GM18870 (cell line): ENCODE results near the gene MAN1A1.

ENCODE experiments used
- ATAC-seq: cut with Tn5 transposase; IDR thresholded peaks from one replicate; pipeline ENCODE4 v1.9.1; 2021; ENCODE audit warnings: moderate library complexity; ENCODE audit not compliant: unreplicated experiment

MAN1A1 gene

GRCh38 chr6:119204719-119205118, 144.8 kb downstream of the MAN1A1 start:
- no peak for ATAC-seq

DNA sequence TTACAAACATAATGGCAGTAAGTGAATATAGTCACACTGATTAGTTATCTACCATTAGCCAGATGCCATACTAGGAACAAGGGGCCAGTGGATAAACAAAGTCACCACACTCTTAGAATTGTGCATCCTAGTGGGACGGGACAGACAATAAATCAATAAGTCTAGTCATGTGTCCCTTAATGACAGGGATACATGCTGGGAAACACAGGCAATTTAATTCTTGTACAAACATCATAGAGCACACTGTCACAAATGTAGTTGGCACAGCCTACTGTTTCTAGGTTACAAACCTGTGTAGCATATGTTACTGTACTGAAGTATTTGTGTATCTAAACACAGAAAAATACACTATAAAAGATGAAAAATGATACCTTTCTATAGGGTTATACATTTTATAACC, 148.1 kb downstream of the MAN1A1 start:
- no peak for ATAC-seq

DNA sequence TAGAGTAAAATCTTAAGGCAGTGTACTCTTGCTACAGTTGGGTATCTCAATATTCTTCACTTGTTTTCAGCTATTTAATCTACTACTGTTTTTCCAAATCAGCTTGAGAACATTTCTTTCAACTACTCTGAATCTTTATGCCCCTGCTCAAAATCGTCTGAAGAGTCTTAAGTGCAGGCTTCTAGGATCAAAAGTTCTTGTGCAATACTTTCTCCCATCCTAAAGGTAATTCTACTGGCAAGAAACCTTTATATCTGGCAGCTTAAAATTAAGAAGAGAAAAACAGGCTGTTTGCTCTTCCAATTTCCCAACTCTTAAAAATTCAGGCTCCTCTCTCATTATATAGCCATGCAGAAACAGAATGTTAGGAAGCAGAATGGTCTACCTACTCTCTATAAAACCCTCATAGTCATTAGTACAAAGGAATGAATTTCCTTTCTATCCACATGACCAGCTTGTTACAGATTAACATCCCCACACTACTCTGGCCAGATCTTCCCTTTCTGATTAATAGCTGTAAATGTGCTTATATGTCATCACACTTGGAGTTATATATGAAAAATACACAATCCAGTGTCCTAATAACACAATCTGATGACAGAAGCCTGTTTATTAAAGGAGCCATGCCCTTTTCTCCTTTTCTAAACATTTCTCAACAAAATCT, 148.9 kb downstream of the MAN1A1 start:
- no peak for ATAC-seq

DNA sequence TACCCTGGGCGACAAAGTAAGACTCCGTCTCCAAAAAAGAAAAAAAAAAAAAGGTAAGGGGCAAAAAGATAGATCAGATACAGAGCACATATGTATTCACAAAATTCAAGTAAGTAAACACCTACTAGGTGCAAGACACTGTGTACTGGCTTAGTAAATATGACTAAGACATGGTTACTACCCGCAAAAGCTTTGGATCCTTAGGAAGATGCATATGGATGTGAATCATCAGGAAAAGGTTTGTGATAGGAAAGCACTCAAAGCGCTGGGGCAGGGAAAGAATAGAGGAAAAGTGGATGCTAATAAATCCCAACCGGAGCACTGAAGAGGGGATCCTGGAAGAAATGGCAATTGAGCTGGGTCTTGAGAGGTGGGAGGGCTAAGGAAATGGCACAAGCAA, 152.3 kb downstream of the MAN1A1 start:
- no peak for ATAC-seq

DNA sequence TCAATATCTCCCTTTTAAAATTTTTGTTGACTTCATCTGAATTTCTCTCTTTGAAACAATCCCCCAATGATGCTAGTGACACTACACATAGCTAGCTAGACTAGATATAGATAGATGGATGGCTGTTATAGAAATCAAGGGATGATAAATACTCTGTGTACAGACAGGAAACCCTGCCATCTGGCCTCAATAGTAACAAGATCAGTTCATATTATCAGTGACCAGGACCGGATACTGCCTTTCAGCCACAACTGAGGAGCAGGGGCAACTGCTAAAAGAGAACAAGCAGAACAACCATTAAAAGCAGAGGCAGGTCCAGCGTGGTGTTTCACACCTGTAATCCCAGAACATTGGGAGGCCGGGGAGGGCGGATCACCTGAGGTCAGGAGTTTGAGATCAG, 152.8 kb downstream of the MAN1A1 start:
- no peak for ATAC-seq

- ATAC-seq = no peak
Measured at GRCh38 chr6:119195848-119196247, 153.7 kb downstream of the MAN1A1 start.

- ATAC-seq = no peak
Measured at GRCh38 chr6:119195204-119195603, 154.4 kb downstream of the MAN1A1 start.

DNA sequence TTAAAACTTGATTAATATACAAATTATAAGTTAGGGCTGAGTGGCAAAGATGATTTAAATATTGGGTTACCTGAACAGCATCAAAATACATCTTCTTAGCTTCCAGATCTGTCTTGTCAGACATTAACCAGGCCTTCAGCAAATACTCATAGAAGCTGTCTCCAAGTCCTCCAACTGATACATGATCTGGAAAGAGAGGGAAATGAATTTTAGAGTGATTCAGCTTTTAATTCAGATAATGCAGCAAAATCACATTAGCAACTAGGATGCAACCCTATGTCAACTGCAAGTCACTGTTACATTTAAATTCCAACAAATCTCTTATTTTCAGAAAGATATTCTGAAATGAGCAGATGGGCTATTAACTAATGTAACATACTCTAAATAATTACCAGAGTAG, 155.9 kb downstream of the MAN1A1 start:
- ATAC-seq = no peak

DNA sequence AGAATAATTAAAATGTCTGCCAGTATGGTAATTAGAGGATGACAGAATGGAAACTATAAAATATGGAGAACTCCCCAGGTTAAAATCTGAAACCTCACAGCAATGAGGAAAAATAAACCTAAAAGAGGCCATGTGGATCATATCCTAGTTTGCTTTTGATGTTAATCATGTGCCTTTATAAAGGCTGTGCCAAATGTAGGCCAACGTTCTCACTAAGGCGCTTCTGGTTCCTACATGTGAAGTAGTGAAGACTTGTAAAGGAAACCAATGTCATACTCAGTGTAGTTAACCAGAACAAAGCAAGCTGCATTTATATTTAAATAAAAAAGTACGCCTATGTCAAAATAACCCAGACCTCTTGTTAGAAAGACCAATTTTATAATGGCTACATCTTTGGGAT, 157.4 kb downstream of the MAN1A1 start:
- no peak for ATAC-seq

DNA sequence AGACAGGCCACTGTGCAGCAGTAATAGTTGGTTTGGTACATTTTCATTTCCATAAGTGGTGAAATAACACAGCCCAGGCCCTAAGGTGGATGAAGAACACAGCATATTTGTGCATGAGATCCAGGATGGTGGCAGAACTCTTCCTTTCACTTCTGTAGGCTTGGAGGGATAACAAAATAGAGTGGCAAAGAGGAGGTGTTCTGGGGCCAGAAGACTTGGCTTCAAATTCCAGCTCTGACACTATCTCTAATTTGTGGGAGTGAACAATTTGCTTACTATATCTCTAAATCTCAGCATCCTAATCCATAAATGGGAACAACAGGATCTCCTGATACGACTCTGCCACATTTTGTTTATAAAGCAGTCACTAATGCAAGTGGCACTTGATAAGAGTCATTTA, 159.4 kb downstream of the MAN1A1 start:
- ATAC-seq = no peak

- no peak for ATAC-seq
Measured at GRCh38 chr6:119189498-119189897, 160.1 kb downstream of the MAN1A1 start.

DNA sequence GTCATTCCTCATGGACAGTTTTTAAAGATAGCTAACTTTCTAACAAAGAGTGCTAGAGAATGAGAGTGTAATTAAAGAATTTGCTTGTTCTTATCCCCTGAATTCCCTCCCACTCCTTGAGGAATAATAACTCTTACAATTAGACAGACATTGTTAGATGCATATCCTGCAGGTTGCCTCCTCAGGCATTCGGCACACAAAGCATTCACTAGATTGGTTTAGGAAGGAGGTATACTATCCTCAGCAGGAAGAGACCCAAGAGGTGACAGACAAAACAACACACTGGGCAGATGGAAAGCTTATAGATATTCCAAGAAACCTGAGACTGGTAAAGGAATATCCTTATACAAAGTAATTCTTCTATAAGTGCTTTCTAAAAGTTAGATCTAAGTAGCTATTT, 162.0 kb downstream of the MAN1A1 start:
- ATAC-seq = no peak

DNA sequence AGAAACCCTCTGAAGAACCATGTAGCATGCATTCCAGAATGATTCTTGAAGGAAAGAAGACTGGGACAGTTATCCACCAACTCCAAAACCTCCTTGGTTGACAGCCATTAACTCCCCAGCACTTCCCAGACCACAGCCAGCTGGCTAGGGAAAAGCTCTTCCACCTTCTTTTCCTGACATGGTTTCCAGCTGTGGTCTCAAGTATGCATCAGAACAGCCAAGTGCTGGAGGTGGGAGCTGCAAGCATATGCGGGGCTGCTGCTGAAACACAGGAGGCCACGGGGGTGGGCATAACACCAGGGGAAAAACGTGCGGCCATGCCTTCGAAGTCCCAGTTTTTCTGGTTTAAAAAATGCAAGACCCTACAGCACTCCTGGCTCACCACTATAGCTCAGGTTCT, 163.1 kb downstream of the MAN1A1 start:
- ATAC-seq = no peak

DNA sequence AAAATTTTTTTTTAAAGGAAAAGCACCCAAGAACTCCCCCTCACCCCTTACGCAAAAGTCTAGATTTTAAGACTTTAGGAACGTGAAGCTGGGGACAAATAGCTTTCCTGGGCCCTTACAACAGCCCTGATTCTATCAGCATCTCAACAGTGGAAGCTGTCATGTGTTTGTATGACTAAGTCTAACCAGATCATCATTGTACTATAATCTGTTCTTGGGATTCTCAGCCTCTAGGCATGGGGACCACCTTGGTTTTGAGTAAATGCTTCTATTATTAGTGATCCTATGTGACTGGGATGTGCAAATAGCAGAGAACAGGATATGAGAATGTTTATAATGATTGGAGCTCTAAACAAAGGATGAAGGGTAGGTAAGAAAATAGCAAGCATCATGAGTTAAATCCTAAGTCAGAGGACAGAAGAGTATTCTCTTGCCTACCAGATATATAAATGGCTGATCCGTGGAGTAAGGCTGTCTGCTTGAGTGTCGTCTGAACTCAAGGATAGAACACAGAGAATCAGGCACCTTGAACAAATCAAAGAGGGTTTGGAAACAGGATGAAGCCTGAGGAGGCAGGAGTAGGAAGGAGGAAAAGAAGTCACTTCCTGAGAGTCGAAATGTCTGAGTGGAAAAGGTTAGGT, 165.4 kb downstream of the MAN1A1 start:
- no peak for ATAC-seq

- no peak for ATAC-seq
Measured at GRCh38 chr6:119183457-119183856, 166.1 kb downstream of the MAN1A1 start.

GRCh38 chr6:119182875-119183274, 166.7 kb downstream of the MAN1A1 start:
- no peak for ATAC-seq

GRCh38 chr6:119182216-119182803, 167.3 kb downstream of the MAN1A1 start:
- no peak for ATAC-seq

DNA sequence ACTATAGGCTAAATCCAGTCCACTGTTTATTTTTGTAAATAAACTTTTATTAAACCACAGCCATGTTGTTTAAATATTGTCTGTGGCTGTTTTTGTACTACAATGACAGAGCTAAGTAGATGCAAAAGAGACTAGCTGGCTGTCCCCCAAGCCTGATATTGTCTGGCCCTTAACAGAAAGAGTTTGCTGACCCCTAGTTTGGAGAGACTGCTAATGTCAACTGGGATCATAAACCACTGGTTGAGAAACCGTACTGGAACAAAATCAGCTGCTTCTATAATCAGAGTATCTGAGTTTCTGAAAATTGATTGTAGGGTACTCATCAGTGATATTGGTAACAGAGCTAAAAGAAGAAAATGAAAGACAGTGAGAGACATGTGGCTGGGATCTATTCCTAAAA, 168.5 kb downstream of the MAN1A1 start:
- no peak for ATAC-seq

- no peak for ATAC-seq
Measured at GRCh38 chr6:119179842-119180241, 169.7 kb downstream of the MAN1A1 start.

DNA sequence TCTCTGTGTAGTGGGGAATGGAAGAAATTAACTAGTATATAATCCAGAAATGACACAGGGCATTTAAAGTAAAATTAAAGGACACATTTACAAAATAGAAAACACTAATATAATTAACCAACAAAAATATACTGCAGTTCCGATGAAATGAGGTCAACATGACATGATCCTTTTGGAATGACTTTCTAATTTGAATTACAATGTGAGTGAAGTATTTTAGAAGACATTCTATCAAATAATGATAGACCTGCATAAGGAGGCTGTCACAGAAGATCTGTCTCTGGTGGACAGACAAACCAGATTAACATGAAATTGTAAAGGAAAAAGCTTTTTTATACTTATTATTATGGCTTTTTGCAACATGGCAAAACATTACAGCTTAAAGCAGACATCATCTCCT, 170.5 kb downstream of the MAN1A1 start:
- ATAC-seq = no peak

DNA sequence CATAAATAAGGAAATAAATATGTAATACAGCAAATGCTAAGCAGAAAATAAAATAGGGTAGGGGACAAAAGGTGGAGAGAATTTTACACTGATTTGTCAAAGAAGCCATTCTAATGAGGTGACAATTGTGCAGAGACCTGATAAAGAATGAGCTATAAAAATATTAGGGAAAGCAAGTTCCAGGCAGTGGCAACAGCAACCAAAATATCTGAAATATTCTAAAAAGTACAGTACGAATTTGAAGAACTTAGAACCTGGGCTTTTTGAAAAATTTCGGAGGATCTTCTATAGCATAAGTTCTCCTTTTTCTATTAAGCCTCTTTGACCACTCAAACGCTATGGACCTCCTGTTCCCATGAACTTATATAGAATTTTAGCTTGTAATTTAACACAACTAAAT, 173.1 kb downstream of the MAN1A1 start:
- ATAC-seq = no peak
